Activated CD4-positive, CD25-positive, alpha-beta regulatory T cell treated with anti-CD3 and anti-CD28 coated beads, Interleukin-2, amount 50 U/mL, for 72 hours (primary cell): ENCODE data around the gene RTKN2.
"Not testable (repeated sequence)": the region's sequence is repeated elsewhere in the genome, so short reads cannot be mapped to it uniquely, and the experiment has no call there.

ENCODE experiments used
- DNase-seq: peaks from one replicate; pipeline ENCODE4 v3.0.0; 2021

RTKN2 gene

GRCh38 chr10:62258926-62259325 lies 9.7 kb downstream of the RTKN2 start:
- no peak for DNase-seq

GRCh38 chr10:62253704-62254103 lies 14.9 kb downstream of the RTKN2 start:
- DNase-seq = no peak

- no peak for DNase-seq
Measured at GRCh38 chr10:62252051-62252450, 16.6 kb downstream of the RTKN2 start.

- DNase-seq = no peak
Measured at GRCh38 chr10:62250594-62251198, 17.9 kb downstream of the RTKN2 start.

- DNase-seq = no peak
Measured at GRCh38 chr10:62249957-62250356, 18.7 kb downstream of the RTKN2 start.

- DNase-seq = no peak
Measured at GRCh38 chr10:62248465-62248864, 20.2 kb downstream of the RTKN2 start.

GRCh38 chr10:62244785-62245467 lies 23.7 kb downstream of the RTKN2 start:
- no peak for DNase-seq

GRCh38 chr10:62244088-62244487 lies 24.6 kb downstream of the RTKN2 start:
- DNase-seq = no peak

GRCh38 chr10:62243647-62243997 lies 25.0 kb downstream of the RTKN2 start:
- no peak for DNase-seq

- DNase-seq = not testable (repeated sequence)
Measured at GRCh38 chr10:62242965-62243646, 25.5 kb downstream of the RTKN2 start.

GRCh38 chr10:62241521-62241920 lies 27.1 kb downstream of the RTKN2 start:
- not testable (repeated sequence) for DNase-seq

- DNase-seq = no peak
Measured at GRCh38 chr10:62239994-62240393, 28.6 kb downstream of the RTKN2 start.

- DNase-seq = no peak
Measured at GRCh38 chr10:62238880-62239279, 29.8 kb downstream of the RTKN2 start.

- no peak for DNase-seq
Measured at GRCh38 chr10:62237966-62238365, 30.7 kb downstream of the RTKN2 start.

- no peak for DNase-seq
Measured at GRCh38 chr10:62237506-62237905, 31.1 kb downstream of the RTKN2 start.

- DNase-seq = no peak
Measured at GRCh38 chr10:62234077-62234605, 34.5 kb downstream of the RTKN2 start.

GRCh38 chr10:62233356-62234076 lies 35.1 kb downstream of the RTKN2 start:
- DNase-seq = no peak

GRCh38 chr10:62231805-62232204 lies 36.8 kb downstream of the RTKN2 start:
- DNase-seq = no peak

GRCh38 chr10:62231371-62231770 lies 37.3 kb downstream of the RTKN2 start:
- DNase-seq = no peak

GRCh38 chr10:62230344-62231121 lies 38.1 kb downstream of the RTKN2 start:
- DNase-seq = no peak

GRCh38 chr10:62225362-62225761 lies 43.3 kb downstream of the RTKN2 start:
- DNase-seq = no peak

- no peak for DNase-seq
Measured at GRCh38 chr10:62224606-62225005, 44.0 kb downstream of the RTKN2 start.

- no peak for DNase-seq
Measured at GRCh38 chr10:62217683-62218082, 51.0 kb downstream of the RTKN2 start.
